Stimulated activated CD8-positive, alpha-beta memory T cell treated with anti-CD3 and anti-CD28 coated beads, Interleukin-7, amount 100 ng/mL, for 1 hour (primary cell): ENCODE measurements around the gene SVBP.

ENCODE experiments used
- DNase-seq, 2 donors: peaks; one replicate each; pipeline ENCODE4 v3.0.0-alpha.2; 2020; ENCODE audit warnings: low read depth in 2 of 2

Gene SVBP

DNA sequence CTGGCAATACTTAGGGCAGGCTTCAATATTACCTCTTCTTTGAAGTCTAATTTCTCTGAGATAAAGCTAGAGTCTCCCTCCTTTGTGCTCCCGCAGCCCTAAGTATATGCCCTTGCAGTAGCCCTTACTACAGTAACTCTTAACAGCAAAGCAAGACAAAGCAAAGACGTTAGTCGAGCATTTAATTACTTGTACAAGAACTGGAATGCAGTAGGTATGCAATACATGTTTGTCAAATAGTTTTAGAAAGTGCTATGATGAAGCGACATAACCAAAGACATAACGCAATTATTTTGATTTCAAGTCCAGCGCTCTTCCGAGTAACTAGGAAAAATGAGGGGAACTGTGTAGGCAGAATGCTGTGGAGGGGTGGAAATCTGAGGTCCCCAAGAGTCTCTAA, 51.9 kb downstream of the SVBP start:
- DNase-seq: no peak

- DNase-seq: no peak
These were observed 54.9 kb downstream of the SVBP start for GRCh38 chr1:42762269-42762668.

- DNase-seq: no peak
These were observed 55.6 kb downstream of the SVBP start for GRCh38 chr1:42761567-42761966.

DNA sequence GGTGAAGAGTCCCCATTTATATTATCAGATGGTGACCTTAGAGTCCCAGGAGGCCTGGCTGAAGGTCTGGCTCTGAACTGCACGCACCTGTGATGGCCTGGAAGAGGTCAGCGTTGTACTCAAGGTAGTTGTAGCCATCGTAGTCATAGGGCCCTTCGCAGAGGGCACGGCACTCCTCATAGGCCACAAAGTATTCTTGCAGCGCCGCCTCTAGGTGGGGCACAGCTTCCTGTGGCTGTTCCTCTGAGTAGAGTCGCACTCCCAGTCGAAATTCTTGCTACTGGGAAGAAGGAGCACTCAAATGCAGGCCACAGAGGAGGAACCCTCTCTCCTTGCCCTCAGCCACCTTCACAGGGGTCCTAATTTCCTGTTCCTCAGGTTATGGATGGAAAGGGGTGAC, 58.1 kb downstream of the SVBP start:
- DNase-seq: no peak

GRCh38 chr1:42758641-42759040, 58.6 kb downstream of the SVBP start:
- DNase-seq: no peak

GRCh38 chr1:42757892-42758275, 59.3 kb downstream of the SVBP start:
- no peak for DNase-seq
